Stimulated activated CD8-positive, alpha-beta memory T cell treated with anti-CD3 and anti-CD28 coated beads, Interleukin-2, amount 100 ng/mL, for 48 hours (primary cell): ENCODE data around the gene P2RX6.

Source experiments
- DNase-seq, 2 donors: peaks; one replicate each; pipeline ENCODE4 v3.0.0-alpha.2; 2020; ENCODE audit warnings: low read depth in 2 of 2

P2RX6 gene

DNA sequence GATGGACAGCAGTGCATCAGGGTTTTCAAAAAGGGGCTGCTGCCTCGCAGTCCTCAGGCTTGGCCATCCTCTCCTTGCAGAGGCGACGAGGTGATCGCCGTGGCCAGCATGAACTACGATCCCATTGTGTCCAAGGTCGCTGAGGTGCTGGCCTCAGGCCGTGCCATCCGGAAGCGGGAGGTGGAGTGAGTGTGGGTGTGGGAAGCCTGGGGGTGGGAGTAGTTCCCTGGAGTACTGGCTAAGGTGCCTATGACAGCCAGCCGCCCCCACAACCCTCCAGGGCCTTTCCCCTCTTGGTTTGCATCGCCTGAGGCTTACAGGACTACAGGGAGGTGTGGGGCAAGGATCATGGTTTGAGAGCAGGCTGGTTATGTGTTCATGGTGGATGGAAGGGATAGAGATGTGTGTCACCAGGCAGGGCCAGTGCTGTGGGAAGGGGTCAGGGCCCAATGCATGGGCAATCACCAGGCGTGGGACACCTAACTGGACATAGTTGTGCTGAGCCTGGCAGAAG is 35.0 kb upstream of the P2RX6 start:
- no peak for DNase-seq

DNA sequence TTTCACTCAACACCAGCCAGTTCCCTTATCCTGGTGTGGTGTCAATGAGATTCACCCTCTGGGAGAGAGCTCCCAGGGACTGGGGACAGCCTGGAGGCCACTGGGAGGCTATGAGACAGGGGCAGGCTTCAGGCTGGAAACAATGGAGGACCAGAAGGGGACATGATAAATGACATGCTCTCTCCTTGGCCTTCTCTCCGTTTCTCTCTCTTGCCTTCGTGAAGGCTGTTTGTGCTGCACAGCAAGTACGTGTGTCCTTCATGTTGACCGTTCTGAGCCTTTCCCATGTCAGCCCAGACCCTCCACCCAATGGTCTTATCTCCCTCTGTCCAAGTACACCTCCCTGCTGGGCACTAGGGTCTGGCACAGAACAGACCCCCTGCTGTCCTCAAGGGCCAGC is 34.4 kb upstream of the P2RX6 start:
- DNase-seq: no peak

DNA sequence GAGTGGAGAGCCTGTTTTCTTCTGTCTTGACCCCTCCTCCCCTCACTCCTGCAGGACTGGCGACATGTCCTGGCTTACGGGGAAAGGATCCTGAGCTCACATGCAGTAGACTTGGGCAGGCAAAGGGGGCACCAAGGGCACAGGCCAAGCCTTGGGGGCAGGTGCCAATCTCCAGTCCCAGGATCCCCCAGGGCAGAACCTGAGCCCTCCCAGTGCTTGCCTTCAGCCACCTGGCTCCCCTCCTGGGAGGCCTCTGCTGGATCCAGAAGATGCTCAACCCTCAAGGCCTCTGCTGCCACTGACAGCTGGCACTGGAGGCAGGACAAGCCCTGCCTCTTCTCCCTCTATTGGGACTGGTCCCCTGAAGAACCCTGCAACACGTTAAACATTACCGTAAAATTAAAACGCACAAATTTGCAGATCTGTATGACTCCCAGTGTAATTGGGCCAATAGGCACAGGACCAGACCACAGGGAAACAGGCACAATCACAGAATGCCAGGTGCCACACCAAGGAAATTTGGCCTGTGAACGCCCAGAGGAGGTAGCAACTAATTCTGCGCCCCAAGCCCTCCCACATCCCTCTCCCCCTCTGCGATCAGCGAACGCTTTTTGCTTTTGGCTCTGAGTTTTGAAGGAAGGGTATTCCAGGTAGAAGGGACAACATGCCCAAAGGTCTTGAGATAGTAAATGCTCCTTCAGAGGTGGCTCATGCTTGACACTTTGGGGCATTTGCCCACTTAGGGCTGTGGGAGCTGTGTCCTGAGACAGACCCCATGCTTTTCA is 33.8 kb upstream of the P2RX6 start:
- no peak for DNase-seq

DNA sequence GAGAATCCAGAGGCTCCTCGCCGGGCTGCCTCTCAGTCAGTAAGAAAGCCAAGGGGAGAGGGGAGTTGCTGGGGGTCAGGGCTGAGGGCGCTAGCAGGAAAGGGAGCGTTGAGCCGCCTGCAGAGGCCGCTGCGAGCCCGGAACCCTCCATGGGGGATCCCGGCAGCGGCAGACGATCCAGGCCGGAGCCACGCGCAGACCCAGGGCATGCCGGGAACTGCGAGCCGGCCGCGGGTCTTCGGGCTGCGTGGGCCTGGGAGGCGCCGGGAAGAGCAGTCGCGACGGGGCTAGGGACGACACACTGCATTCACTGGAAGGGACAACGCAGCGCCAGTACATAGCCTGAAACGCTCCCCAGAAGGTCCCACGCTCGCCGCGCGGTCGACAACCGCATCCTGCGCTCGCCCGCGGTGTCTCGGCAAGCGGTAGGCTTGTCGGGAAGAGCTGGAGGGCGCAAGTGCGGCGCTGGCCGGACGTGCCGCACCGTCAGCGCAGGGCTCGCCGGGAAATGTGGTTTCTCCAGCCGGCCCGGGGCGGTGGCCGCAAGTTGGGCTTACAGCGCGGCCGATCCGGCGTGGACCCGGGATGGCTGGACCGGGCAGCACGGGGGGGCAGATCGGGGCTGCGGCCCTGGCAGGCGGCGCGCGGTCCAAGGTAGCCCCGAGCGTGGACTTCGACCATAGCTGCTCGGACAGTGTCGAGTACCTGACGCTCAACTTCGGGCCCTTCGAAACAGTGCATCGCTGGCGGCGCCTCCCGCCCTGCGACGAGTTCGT is 33.0 kb upstream of the P2RX6 start, which contains the start of gene LZTR1:
Gene LZTR1 (plus strand): TSS at position 511 of the 776 bp plus-strand sequence. CDS start 75 bp downstream, at position 586.
- peak; percentile 60 to 62 for DNase-seq

DNA sequence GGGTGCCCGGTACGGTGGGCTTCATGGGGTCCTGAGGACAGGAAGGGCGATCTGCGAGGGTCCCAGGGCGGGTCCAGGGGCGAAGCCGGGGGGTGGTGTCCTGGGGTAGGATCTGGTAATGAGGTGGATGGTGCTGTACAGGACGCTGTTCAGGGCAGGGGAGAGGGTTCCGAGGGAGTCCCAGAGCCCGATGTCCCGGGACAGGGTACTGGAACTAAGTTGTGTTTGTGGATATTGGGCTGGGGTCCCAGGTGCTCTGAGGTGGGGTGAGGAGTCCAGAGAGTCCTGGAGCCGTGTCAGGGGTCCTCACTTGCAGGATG is 32.4 kb upstream of the P2RX6 start:
- no peak for DNase-seq

DNA sequence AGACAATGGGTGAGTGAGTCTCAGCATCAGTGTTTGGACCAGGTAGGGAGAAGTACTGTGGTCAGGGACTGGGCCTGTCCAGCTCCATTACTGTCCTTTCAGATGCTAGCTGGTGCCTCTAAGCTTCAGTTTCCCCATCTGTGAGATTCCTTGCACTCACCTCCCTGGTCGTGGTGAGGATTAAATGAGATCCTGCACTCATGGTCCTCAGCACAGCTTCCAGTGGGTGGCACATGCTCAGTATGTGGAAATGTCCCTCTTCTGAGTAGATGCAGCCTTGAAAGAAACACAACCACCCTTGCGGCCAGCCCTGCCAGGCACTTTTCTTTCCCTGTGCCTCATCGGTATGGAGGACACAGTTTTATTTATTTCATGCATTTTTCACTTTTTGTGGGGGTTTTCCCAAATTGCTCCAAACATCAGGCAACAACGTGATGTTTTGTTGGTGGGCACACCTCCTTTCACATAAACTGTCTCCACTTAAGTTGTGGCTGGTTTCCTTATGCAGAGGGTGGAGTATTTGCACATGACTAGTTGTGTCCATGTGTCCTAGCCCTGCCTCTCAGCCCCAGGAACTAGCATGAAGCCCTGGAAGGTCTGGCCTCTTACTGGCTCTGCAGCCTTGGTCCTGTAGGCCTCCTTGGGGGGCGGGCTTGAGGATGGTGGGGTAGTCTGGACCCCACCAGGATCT is 31.7 kb upstream of the P2RX6 start:
- no peak for DNase-seq

DNA sequence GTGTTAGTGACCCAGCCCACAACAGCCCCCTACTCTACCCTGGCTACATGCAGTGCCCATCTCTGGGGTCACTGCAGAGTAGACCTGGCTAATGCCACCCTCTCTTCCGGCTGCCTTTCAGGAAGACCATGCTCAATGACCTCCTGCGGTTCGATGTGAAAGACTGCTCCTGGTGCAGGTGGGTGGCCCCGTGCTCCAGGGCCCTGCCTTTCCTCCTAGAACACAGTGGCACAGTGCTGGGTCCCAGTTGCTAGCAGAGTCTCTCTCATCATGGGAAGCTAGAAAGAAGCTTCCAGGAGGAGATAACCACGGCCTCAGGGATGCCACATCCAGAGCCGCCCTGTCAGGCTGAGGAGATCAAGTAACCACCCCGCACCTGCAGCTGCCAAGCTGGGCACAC is 29.2 kb upstream of the P2RX6 start:
- DNase-seq: no peak

DNA sequence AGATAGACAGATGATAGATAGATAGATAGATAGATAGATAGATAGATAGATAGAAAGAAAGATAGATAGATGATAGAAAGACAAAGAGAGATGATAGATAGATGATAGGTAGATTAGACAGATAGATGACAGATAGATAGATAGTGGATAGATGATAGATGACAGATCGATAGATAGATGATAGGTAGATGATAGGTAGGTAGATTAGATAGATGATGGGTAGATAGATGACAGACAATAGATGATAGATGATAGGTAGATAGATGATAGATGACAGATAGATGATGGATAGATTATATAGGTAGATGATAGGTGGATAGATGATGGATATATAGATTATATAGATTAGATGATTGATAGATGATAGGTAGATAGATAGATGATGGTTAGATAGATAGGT is 28.6 kb upstream of the P2RX6 start:
- no peak for DNase-seq

DNA sequence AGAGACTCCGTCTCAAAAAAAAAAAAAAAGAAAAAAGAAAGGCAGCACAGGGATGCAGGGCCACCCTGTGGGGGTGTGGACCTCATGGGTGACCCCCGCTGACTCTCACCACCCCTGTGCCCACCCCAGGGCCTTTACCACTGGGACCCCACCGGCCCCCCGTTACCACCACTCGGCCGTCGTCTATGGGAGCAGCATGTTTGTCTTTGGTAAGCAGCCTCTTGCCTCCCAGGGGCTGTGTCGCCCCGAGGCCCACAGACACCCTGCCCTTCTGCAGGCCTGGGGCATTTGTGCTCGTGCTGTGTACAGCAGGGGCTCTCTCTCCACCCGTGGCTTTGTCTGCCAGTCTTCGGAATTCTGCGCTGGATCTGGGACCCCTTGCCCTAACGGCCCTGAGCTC is 27.6 kb upstream of the P2RX6 start:
- no peak for DNase-seq

DNA sequence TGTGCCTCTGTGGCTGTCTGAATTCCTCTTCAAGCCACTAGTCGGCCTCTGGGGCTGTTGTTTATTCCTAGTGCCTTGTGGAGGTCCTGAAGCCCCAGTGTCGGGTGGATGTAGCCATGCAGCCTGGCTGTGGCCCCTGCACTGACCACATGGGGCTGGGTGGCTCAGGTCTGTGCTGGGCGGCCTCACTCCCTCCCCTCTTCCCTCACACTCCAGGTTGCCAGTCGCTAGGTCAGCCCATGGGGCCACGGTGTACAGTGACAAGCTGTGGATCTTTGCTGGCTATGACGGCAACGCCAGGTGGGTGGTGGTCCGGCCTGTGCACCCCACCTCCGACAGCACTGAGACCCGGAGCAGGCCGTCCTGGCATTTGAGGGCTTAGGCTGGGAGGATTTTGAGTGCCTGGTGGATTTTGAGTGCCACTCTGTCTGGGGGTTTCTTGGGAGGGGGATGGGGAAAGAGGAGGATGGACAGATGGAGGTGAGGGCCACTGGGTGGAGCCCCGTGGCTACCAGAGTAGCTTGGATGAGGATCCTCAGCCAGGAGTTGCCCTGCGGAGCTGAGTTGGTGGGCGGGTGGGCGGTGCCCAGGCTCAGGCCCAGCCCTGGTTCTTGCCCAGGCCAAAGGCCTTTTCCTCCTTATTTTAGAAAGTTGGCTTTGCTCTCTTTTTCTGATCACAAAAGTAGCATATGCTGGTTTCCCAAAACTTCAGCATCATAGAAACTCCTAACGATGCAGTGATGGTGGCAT is 26.2 kb upstream of the P2RX6 start:
- DNase-seq: no peak

DNA sequence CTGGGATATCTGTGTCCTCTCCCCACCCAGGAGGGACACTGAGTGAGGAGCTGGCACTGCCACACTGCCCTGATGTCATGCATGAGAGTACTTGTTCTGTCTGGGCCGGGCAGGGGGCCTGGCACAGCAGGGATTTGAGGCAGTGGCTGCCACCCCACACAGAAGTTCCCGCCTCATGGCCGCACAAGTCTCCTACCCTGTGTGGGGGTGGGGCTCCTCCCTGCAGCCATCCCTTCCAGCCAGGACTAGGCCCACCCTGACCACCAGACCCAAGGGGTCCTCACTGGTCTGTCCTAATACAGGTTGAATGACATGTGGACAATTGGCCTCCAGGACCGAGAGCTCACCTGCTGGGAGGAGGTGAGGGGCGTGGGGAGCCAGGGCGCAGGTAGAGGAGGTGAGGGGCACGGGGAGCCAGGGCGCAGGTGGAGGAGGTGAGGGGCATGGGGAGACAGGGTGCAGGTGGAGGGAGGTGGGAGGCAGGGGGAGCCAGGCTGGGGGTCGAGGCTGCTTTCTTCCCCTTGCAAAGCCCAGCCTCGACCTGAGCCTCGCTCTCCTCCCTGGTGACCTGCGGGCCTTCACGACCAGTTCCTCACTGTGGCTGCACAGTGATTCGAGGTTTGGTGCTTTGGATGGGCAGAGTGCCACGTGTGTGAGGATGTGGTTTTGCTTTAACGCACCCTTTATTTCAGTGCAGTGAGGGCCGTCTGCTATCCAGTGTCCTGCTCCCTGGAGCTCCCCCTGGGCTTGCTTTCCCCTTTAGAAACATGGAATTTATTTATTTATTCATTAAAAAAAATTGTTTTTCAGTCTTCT is 25.4 kb upstream of the P2RX6 start:
- DNase-seq: no peak

DNA sequence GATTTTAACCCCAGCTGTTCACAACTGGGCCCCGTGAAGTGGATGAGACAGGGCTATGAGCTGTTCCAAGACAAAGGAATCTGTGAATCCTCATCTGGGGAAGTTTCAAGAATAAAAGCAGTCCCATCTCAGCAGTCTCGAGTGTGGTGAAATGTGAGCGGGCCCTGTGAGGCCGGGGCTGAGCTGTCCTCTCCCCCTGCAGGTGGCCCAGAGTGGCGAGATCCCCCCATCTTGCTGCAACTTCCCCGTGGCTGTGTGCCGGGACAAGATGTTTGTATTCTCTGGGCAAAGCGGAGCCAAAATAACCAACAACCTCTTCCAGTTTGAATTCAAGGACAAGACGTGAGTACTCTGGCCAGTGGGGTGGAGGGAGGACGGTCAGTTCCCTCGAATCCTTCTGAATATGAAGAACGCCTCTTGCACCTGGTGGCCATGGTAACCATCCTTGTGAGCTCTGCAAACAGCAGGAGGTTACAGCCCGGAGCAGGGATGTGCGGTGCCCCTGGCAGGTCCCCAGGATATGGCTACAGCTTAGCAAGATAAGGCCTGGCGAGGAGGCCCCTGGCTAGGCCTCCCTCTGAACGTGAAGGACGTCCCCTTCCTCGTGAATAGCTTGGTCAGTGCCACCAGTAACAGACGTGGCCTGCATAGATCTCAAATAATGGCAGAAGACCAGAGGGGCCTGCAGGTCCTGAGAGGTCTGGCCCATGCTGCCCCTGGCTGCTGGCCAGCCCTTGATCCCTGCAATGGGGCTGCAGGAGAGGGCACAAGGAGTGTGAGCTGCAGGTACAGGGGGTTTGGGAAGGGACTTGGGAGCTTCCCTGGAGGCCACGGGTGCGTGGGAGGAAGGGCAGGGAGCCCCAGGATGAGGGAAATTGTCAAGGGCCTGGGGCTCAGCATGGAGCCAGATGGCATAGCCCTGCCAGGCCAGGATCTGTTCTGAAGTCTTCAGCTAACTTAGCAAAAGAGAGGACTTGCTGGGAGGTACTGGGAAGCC is 24.5 kb upstream of the P2RX6 start:
- no peak for DNase-seq

DNA sequence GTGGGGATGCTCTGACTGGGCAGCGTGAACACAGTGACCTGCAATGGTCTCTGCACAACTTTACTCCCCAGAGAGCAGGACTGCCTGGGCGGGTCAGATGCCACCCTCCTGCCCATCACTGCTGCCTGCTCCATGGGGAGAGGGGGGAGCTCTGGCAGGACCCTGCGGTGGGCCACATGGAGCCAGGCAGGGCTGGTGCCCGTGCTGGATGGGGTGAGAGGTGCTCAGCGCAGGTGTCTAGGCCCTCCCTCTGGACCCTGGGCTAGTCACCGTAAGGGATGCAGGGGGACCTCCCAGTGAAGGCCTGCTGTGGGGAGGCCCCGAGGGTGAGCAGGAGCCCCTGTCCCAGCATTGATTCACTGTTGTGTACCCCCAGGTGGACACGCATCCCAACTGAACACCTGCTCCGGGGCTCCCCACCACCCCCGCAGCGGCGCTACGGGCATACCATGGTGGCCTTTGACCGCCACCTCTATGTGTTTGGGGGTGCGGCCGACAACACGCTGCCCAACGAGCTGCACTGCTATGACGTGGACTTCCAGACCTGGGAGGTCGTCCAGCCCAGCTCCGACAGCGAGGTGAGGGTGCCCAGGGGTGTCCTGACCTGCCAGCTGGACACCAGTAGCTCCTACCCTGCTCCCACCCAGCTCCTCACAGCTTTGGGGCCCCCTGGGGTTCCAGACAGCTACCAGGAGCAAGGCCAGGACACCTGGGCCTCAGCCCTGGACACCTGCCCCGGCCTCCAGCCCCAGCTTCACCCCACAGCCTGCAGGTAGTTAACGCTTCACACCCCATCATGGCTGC is 23.5 kb upstream of the P2RX6 start:
- no peak for DNase-seq

DNA sequence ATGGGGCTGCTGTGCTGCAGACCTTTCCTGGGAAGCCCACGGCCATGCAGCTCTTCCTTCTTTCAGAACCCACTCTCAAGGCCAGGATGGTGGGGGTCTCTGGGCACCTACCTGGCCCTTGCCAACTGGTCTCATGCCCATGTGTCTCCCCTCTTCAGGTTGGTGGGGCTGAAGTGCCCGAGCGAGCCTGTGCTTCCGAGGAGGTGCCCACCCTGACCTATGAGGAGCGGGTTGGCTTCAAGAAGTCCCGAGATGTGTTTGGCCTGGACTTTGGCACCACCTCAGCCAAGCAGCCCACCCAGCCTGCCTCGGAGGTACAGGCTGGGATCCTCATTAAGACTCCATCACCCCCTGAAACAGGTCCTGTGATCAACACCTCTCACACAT is 22.9 kb upstream of the P2RX6 start:
- no peak for DNase-seq

DNA sequence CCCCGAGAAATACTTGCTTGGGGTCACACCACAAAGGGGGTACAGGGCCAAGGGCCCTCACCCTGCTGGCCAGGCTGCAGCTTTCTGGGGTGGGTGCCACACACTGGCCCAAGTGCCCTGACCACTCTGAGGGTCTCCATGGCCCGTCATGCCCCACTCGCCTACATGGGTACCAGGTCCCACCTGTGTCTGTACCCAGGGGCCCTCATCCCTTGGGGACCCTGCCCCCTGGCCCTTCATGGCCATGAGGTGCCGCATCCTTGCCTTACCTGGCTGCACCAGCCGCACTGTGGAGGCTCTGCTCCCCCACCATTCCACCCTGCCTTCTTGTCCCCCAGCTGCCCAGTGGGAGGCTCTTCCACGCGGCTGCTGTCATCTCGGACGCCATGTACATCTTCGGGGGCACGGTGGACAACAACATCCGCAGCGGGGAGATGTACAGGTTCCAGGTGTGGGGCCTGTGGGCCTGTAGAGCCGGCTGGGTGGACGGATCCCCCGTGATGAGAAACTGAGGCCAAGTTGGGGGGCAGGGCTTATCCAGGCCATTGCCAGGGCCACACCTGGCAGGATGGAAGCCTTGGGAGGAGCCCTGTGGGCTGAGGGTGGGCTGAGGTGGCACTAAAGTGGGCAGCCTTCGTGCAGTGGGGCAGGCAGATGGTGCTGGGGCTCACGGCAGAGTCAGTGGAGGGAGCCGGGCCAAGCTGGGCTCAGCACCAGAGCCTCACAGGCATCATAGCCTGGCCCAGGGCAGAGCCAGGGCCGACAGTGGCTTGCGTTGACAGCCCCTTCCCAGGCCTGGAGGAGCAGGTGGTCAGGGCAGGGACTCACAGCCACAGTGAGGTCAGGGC is 22.3 kb upstream of the P2RX6 start:
- no peak for DNase-seq

DNA sequence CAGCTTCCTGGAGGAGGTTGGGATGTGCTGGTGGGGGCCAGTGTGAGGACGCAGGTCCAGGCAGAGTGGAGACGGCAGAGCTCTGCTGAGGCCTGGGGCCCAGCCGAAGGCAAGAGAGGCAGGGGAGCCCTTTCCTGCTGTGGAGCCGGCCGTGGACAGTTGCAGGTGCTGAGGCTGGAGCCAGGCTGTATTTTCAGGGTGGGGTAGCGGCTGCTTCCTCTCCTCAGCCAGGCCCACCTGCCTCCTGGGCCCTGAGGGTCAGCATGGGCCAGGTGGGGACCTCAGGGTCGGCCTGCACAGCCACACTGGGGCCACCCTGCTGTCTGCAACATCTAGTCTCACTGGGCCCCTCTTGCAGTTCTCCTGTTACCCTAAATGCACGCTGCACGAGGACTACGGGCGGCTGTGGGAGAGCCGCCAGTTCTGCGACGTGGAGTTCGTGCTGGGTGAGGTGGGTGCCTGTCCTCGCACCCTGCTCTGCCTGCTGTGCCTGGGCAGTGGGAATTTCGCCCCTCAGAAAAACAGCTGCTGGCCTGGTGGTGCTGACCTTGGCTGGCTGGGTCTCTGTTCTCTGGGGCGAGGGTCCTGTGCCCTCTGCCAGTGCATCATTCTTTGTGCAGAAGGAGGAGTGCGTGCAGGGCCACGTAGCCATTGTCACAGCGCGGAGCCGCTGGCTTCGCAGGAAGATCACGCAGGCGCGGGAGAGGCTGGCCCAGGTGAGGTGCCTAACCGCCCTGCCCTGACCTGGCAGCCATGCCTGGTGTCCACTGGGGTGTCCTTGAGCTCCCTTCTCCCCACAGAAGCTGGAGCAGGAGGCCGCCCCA is 21.4 kb upstream of the P2RX6 start:
- no peak for DNase-seq
